ENCODE measurements around the gene NLGN2.

Gene NLGN2

DNA sequence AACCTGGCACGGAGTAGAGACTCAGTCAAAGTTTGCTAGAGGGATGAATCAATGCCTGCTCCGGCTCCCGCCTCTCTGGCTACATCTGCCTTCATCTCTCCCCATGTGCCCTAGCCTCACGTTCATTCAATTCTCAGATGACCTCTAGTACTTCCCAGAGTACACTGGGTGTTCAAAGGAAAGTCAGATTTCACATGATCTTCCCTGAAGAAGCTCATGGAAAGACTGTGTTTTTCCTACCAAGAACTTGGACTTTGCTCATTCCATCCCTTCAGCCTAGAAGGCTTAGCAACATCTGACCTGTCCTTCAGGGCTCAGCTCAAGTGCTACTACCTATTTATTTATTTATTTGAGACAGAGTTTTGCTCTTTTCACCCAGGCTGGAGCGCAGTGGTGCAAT lies 37.8 kb upstream of the NLGN2 start:
- TF ChIP-seq, protein P1, sequence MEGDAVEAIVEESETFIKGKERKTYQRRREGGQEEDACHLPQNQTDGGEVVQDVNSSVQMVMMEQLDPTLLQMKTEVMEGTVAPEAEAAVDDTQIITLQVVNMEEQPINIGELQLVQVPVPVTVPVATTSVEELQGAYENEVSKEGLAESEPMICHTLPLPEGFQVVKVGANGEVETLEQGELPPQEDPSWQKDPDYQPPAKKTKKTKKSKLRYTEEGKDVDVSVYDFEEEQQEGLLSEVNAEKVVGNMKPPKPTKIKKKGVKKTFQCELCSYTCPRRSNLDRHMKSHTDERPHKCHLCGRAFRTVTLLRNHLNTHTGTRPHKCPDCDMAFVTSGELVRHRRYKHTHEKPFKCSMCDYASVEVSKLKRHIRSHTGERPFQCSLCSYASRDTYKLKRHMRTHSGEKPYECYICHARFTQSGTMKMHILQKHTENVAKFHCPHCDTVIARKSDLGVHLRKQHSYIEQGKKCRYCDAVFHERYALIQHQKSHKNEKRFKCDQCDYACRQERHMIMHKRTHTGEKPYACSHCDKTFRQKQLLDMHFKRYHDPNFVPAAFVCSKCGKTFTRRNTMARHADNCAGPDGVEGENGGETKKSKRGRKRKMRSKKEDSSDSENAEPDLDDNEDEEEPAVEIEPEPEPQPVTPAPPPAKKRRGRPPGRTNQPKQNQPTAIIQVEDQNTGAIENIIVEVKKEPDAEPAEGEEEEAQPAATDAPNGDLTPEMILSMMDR (IDR thresholded peaks at IDR 0.05; ENCODE audit: low read depth, low read length) = no peak
- DNase-seq (ENCODE audit: low read depth in 2 of 2) = no peak
- H3K4me3 ChIP-seq (replicated peaks in 1 of 2; ENCODE audit: low read depth in 2 of 2, low read length in 2 of 2) = no peak overlapping the region

DNA sequence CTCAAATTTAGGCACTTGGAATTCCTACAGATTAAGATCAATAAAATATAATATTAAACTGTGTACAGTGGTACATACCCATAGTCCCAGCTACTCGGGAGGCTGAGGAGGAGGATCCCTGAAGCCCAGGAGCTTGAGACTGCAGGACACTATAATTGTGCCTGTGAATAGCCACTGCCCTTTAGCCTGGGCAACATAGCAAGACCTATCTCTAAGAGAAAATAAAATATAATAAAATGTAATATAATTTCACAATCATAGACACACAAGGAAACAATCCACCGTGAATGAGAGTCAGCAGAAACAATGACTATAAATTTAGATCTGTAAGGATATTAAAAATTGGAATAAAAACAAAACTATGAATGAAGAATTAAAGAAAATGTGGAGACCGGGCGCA lies 36.8 kb upstream of the NLGN2 start:
- no peak overlapping the region for H3K4me3 ChIP-seq (replicated peaks in 1 of 2; ENCODE audit: low read depth in 2 of 2, low read length in 2 of 2)
- no peak for DNase-seq (ENCODE audit: low read depth in 2 of 2)
- TF ChIP-seq, protein P1 (IDR thresholded peaks at IDR 0.05; ENCODE audit: low read depth, low read length) = no peak

DNA sequence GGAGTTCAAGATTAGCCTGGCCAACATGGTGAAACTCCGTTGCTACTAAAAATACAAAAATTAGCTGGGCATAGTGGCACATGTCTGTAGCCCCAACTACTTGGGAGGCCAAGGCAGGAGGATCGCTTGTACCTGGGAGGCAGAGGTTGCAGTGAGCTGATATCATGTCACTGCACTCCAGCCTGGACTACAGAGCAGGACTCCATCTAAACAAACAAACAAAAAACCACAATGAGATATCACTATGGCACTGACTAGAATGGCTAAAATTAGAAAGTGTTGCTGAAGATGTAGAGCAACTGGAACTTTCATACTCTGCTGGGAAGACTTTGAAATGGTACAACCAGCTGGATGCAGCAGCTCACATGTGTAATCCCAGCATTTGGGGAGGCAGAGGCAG lies 33.3 kb upstream of the NLGN2 start:
- TF ChIP-seq, protein P1 (IDR thresholded peaks at IDR 0.05; ENCODE audit: low read depth, low read length) = no peak
- no peak for DNase-seq (ENCODE audit: low read depth in 2 of 2)
- no peak overlapping the region for H3K4me3 ChIP-seq (replicated peaks in 1 of 2; ENCODE audit: low read depth in 2 of 2, low read length in 2 of 2)

GRCh38 chr17:7379134-7379533 lies 28.5 kb upstream of the NLGN2 start:
- TF ChIP-seq, protein P1 (IDR thresholded peaks at IDR 0.05; ENCODE audit: low read depth, low read length) = no peak
- H3K4me3 ChIP-seq (replicated peaks in 1 of 2; ENCODE audit: low read depth in 2 of 2, low read length in 2 of 2) = no peak overlapping the region
- DNase-seq (ENCODE audit: low read depth in 2 of 2) = no peak

DNA sequence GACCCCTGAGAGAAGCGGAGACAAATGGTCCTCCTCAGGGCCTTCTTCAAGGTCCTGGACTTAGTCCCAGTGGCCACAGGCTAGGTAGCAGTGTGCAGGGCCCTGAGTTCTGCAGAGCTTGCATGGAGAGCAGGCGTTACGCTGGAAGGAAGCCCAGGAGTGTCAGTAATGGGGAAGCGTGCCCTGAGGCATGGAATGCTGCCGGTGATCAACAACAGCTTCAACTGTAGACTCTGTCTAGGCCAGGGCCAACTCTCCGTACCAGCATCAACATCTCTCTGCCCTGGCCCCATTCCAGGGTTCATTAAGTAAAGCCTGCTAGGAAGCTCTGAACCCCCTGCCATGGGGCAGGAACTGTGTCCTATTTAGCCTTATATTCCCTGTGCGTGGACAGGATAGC lies 27.3 kb upstream of the NLGN2 start:
- DNase-seq (ENCODE audit: low read depth in 2 of 2) = peak in 1 of 2 donors; percentile 75
- no peak overlapping the region for H3K4me3 ChIP-seq (replicated peaks in 1 of 2; ENCODE audit: low read depth in 2 of 2, low read length in 2 of 2)
- TF ChIP-seq, protein P1 (IDR thresholded peaks at IDR 0.05; ENCODE audit: low read depth, low read length) = no peak

DNA sequence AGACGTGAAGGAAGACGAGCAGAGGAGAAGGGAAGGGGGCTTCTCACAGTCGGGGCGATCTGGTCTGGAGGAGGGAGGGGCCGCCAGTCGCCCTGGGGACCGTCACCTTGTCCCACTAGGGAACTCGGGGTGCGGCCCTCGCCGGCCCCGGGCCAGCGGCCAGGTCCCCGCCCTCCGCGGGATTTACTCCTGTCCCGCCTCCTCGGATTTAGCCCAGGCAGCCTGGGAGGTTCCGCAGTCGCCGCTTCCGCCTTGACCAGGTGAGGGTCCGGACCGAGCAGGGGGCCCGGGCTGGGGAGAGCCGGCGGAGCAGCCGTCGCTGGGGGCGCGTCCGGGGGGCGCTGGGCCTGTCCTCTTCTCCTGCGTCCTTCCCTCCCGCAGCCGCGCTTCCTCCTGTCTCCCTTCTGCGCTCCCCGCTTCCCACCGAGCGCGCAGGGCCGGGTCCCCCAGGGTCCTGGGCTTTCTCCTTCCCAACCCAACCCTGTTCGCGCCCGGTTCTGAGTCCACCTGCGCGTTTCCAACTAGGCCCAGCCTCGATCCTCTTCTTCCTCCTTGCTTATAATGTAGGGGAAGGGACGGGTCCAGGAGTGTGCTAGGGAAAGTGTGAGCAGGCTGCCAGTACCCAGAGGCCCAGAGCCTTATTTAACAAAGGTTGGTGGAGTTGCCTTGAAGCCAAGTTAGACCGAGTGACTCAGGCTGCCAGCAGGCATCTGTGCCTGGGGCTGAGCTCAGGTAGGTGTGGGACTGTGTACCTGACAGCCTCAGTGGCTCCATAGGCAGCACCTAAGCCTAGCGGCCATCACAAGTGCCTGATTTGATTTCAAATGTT lies 26.6 kb upstream of the NLGN2 start, which contains the start of gene TNK1:
TNK1 (plus strand) TSS at position 235 of the 829 bp plus-strand sequence. CDS start 1,838 bp downstream, outside the sequence.
- DNase-seq (ENCODE audit: low read depth in 2 of 2) = no peak
- peak within 1 kb of the TSS; percentile 25 to 30 for H3K4me3 ChIP-seq (replicated peaks in 1 of 2; ENCODE audit: low read depth in 2 of 2, low read length in 2 of 2)
- TF ChIP-seq, protein P1 (IDR thresholded peaks at IDR 0.05; ENCODE audit: low read depth, low read length) = no peak
